ENCODE data around the gene RPS18. TPM values are rescaled to one million over a fixed set of nuclear protein-coding genes. Genes with fewer than 3 reads are reported as not detected.

The RPS18 gene
- total RNA-seq, 1 experiment from 2014 or later: 3,216 TPM

GRCh38 chr6:33248643-33248931 is 23.3 kb upstream of the RPS18 start:
- Histone ChIP-seq H2BK5ac (ENCODE audit: insufficient read length, low read length) (no peak overlapping the region), H4K8ac (replicated peaks; ENCODE audit: insufficient read length, low read depth, low read length) (no peak overlapping the region), H3K23me2 (ENCODE audit: insufficient read length, low read depth, low read length, poor library complexity, severe bottlenecking) (peaks cover 17% of the 10 kb centered on the region), H3T11ph (ENCODE audit: low read length) (no peak overlapping the region), H2BK120ac (ENCODE audit: low read depth, low read length, poor library complexity, severe bottlenecking) (no peak overlapping the region), H2AK5ac (ENCODE audit: insufficient read length, low read length) (no peak overlapping the region), H3K14ac (ENCODE audit: insufficient read depth, low read length) (no peak overlapping the region), H3K27ac (ENCODE audit: insufficient read length, low read depth, low read length) (no peak overlapping the region), H3K18ac (ENCODE audit: insufficient read length, low read depth, low read length) (no peak overlapping the region), H3K9ac (ENCODE audit: extremely low read depth, insufficient read length, low read length) (no peak overlapping the region), H3K23ac (ENCODE audit: insufficient read length, low read depth, low read length) (no peak overlapping the region), H3K9me3 (ENCODE audit: control insufficient read depth, low read depth, low read length) (no peaks in the 10 kb centered on the region), H3K56ac (ENCODE audit: insufficient read length, low read depth, low read length) (no peak overlapping the region), H3K79me1 (ENCODE audit: insufficient read depth, low read depth, low read length, poor library complexity, severe bottlenecking) (no peaks in the 10 kb centered on the region), H3K4ac (ENCODE audit: low read depth, low read length) (no peak overlapping the region), H2AFZ (ENCODE audit: low read length) (no peak overlapping the region), H2BK15ac (ENCODE audit: low read depth, low read length) (no peak overlapping the region), H2BK20ac (ENCODE audit: low read depth, low read length, poor library complexity, severe bottlenecking) (no peak overlapping the region), H2BK12ac (ENCODE audit: insufficient read length, low read depth, low read length) (no peak overlapping the region), H4K20me1 (ENCODE audit: control insufficient read depth, insufficient read depth, insufficient read length) (no peaks in the 10 kb centered on the region), H3K27me3 (ENCODE audit: insufficient read depth, low read length) (no peaks in the 10 kb centered on the region; the same call in 1 of the 2 replicates), H3K79me2 (ENCODE audit: insufficient read depth, low read length) (no peaks in the 10 kb centered on the region), H3K4me2 (ENCODE audit: insufficient read depth, insufficient read length, low read length) (peak overlapping the region; percentile 77), H3K4me1 (ENCODE audit: insufficient read depth, low read length) (no peaks in the 10 kb centered on the region; the same call in 1 of the 2 replicates), H4K91ac (ENCODE audit: insufficient read length, low read depth, low read length) (no peak overlapping the region), H4K5ac (ENCODE audit: insufficient read length, low read depth, low read length) (no peak overlapping the region)
- no CpG with 5 or more reads among the region's 18 CpGs for WGBS (ENCODE audit: extremely low coverage, insufficient read length, low lambda C conversion rate)
- peak overlapping the region; percentile 64 to 83 for H3K4me3 Mint-ChIP-seq
- H3K27me3 Mint-ChIP-seq (ENCODE audit: low read depth): peaks cover 41% of the 10 kb centered on the region
- H3K4me1 Mint-ChIP-seq: peaks cover 20 to 22% of the 10 kb centered on the region in 2 experiments
- H3K9me3 Mint-ChIP-seq: no peaks in the 10 kb centered on the region; a peak in 1 of 5 replicates
- H3K36me3 Mint-ChIP-seq (ENCODE audit: insufficient read depth in 1 of 3, low read depth in 3 of 3): peaks cover 8 to 24% (median 20%) of the 10 kb centered on the region in 3 experiments; a peak in 6 of 7 replicates
- no peak; the same call in 1 of the 3 replicates for TF ChIP-seq CTCF (conservative IDR thresholded peaks at IDR 0.05)
- H3K27ac Mint-ChIP-seq: peak overlapping the region in 1 of 3 experiments; percentile 40; a peak in 2 of 7 replicates
- no peak for DNase-seq

All from H9 (cell line).